Measurements from ENCODE around the gene CCDC167.

The CCDC167 gene

GRCh38 chr6:37442416-37443215 lies 57.1 kb downstream of the CCDC167 start:
- no peak overlapping the region for H3K27ac ChIP-seq (ENCODE audit: low read depth, low read length)
- H3K4me2 ChIP-seq (ENCODE audit: low read length) = no peak overlapping the region
- H3K4me3 ChIP-seq (ENCODE audit: low read length) = no peak overlapping the region
- no peaks in the 10 kb centered on the region for H4K20me1 ChIP-seq (ENCODE audit: control insufficient read depth, insufficient read depth, low read depth, low read length)
- H3K9me3 ChIP-seq (ENCODE audit: control insufficient read depth, insufficient read depth, low read length) = no peaks in the 10 kb centered on the region
- H3K36me3 ChIP-seq (ENCODE audit: control insufficient read depth, low read length) = peaks cover 53% of the 10 kb centered on the region
- TF ChIP-seq CTCF (IDR thresholded peaks at IDR 0.05; ENCODE audit: low read depth, low read length, poor library complexity, severe bottlenecking) = no peak
- no peak for TF ChIP-seq EZH2phosphoT487 (IDR thresholded peaks at IDR 0.05; ENCODE audit: borderline replicate concordance, low read length)
- H3K9me2 ChIP-seq (replicated peaks; ENCODE audit: control insufficient read depth, low read length) = no peaks in the 10 kb centered on the region
- H3K4me1 ChIP-seq (ENCODE audit: control insufficient read depth, low read length) = no peaks in the 10 kb centered on the region
- H3F3A ChIP-seq (ENCODE audit: control insufficient read depth, insufficient read depth) = no peaks in the 10 kb centered on the region
- H3K79me2 ChIP-seq (ENCODE audit: control insufficient read depth, low read length) = no peaks in the 10 kb centered on the region; the same call in 1 of the 2 replicates
- no peaks in the 10 kb centered on the region for H3K27me3 ChIP-seq (ENCODE audit: control insufficient read depth, low read length)

GRCh38 chr6:37441651-37442050 lies 58.0 kb downstream of the CCDC167 start:
- Histone ChIP-seq H3K79me2 (ENCODE audit: control insufficient read depth, low read length) (no peaks in the 10 kb centered on the region; the same call in 1 of the 2 replicates), H3K4me3 (ENCODE audit: low read length) (no peak overlapping the region), H3K4me2 (ENCODE audit: low read length) (no peak overlapping the region), H3K36me3 (ENCODE audit: control insufficient read depth, low read length) (peaks cover 51% of the 10 kb centered on the region), H3K9me2 (replicated peaks; ENCODE audit: control insufficient read depth, low read length) (no peaks in the 10 kb centered on the region), H3K9me3 (ENCODE audit: control insufficient read depth, insufficient read depth, low read length) (no peaks in the 10 kb centered on the region), H3K27me3 (ENCODE audit: control insufficient read depth, low read length) (no peaks in the 10 kb centered on the region), H3F3A (ENCODE audit: control insufficient read depth, insufficient read depth) (no peaks in the 10 kb centered on the region), H3K27ac (ENCODE audit: low read depth, low read length) (no peak overlapping the region), H3K4me1 (ENCODE audit: control insufficient read depth, low read length) (no peaks in the 10 kb centered on the region), H4K20me1 (ENCODE audit: control insufficient read depth, insufficient read depth, low read depth, low read length) (no peaks in the 10 kb centered on the region)
- TF ChIP-seq EZH2phosphoT487 (IDR thresholded peaks at IDR 0.05; ENCODE audit: borderline replicate concordance, low read length) (no peak), CTCF (IDR thresholded peaks at IDR 0.05; ENCODE audit: low read depth, low read length, poor library complexity, severe bottlenecking) (no peak)

- Histone ChIP-seq H4K20me1 (ENCODE audit: control insufficient read depth, insufficient read depth, low read depth, low read length) (no peaks in the 10 kb centered on the region), H3K9me2 (replicated peaks; ENCODE audit: control insufficient read depth, low read length) (no peaks in the 10 kb centered on the region), H3K36me3 (ENCODE audit: control insufficient read depth, low read length) (peaks cover 44% of the 10 kb centered on the region), H3K4me2 (ENCODE audit: low read length) (no peak overlapping the region), H3F3A (ENCODE audit: control insufficient read depth, insufficient read depth) (no peaks in the 10 kb centered on the region), H3K27me3 (ENCODE audit: control insufficient read depth, low read length) (no peaks in the 10 kb centered on the region), H3K4me1 (ENCODE audit: control insufficient read depth, low read length) (peaks cover 10% of the 10 kb centered on the region), H3K4me3 (ENCODE audit: low read length) (no peak overlapping the region), H3K79me2 (ENCODE audit: control insufficient read depth, low read length) (peaks cover 17% of the 10 kb centered on the region), H3K9me3 (ENCODE audit: control insufficient read depth, insufficient read depth, low read length) (no peaks in the 10 kb centered on the region), H3K27ac (ENCODE audit: low read depth, low read length) (no peak overlapping the region)
- no peak for TF ChIP-seq EZH2phosphoT487 (IDR thresholded peaks at IDR 0.05; ENCODE audit: borderline replicate concordance, low read length)
- TF ChIP-seq CTCF (IDR thresholded peaks at IDR 0.05; ENCODE audit: low read depth, low read length, poor library complexity, severe bottlenecking) = no peak
These were observed 60.8 kb downstream of the CCDC167 start for GRCh38 chr6:37438930-37439329.
